Thyroid gland (tissue), 4 donors: ENCODE results near the gene ACBD6. TPM values are rescaled to one million over a fixed set of nuclear protein-coding genes. Genes with fewer than 3 reads are reported as not detected.

Source experiments
- DNase-seq, 2 donors: peaks; one replicate each; pipeline ENCODE4 v3.0.0-alpha.2; 2019
- H3K27ac ChIP-seq, 3 donors: fragments of 200-600 bp; sonication (generic); 1 replicate in 2 of 3; 2 replicates in 1 of 3; pipeline ENCODE4 v1.5.1; 2016 to 2019; ENCODE audit warnings: mild to moderate bottlenecking in 1 of 3, moderate library complexity in 1 of 3
- H3K27me3 ChIP-seq: fragments of 200-600 bp; sonication (generic); one replicate; pipeline ENCODE4 v1.5.1; 2019
- H3K36me3 ChIP-seq, 2 donors: fragments of 200-600 bp; sonication (generic); one replicate each; pipeline ENCODE4 v1.5.1; 2016 to 2019
- H3K4me1 ChIP-seq, 2 donors: fragments of 200-600 bp; sonication (generic); one replicate each; pipeline ENCODE4 v1.5.1; 2017 to 2019
- H3K4me3 ChIP-seq, 3 donors: fragments of 200-600 bp; sonication (generic); replicated peaks in 1 of 3; 1 replicate in 2 of 3; 2 replicates in 1 of 3; pipeline ENCODE4 v1.5.1; 2016; ENCODE audit warnings: mild to moderate bottlenecking in 1 of 3
- H3K9me3 ChIP-seq: fragments of 200-600 bp; sonication (generic); one replicate; pipeline ENCODE4 v1.5.1; 2017
- POLR2A ChIP-seq, 2 donors: fragments of 450-650 bp; IDR thresholded peaks; one replicate each; pipeline ENCODE4 v1.6.1; 2017; ENCODE audit warnings: antibody characterized with exemption in 2 of 2, mild to moderate bottlenecking in 2 of 2, moderate library complexity in 1 of 2
- WGBS, 2 donors: methylation state at CpG; one replicate each; pipeline ENCODE4 v1.1.5; 2017; 5-methylcytosine and 5-hydroxymethylcytosine counted together
- intact Hi-C: fragments of 100-400 bp; cut with DNase I; formaldehyde crosslinking; loops from one replicate; pipeline ENCODE4 v1.15.1; 2023
- total RNA-seq, 4 donors: library from RNA; depleted of rRNA; stranded (reverse); fragments of >200 nt; gene quantifications; one replicate each; pipeline ENCODE4 v1.2.3, GENCODE V29; 2016
- TF ChIP-seq, protein P1 (sequence below), 6 experiments: fragments of 200-600 bp in 3 of 6; fragments of 450-650 bp in 3 of 6; sonication (generic) in 3 of 6; IDR thresholded peaks; one replicate each; pipeline ENCODE4 v1.5.1; 2016 to 2019; ENCODE audit warnings: antibody characterized with exemption in 6 of 6, mild to moderate bottlenecking in 2 of 6, inconsistent platforms in 1 of 6, moderate library complexity in 1 of 6

Gene ACBD6
- total RNA-seq, 4 donors from 2014 or later: 52.6 to 66.5 (median 57.2) TPM

DNA sequence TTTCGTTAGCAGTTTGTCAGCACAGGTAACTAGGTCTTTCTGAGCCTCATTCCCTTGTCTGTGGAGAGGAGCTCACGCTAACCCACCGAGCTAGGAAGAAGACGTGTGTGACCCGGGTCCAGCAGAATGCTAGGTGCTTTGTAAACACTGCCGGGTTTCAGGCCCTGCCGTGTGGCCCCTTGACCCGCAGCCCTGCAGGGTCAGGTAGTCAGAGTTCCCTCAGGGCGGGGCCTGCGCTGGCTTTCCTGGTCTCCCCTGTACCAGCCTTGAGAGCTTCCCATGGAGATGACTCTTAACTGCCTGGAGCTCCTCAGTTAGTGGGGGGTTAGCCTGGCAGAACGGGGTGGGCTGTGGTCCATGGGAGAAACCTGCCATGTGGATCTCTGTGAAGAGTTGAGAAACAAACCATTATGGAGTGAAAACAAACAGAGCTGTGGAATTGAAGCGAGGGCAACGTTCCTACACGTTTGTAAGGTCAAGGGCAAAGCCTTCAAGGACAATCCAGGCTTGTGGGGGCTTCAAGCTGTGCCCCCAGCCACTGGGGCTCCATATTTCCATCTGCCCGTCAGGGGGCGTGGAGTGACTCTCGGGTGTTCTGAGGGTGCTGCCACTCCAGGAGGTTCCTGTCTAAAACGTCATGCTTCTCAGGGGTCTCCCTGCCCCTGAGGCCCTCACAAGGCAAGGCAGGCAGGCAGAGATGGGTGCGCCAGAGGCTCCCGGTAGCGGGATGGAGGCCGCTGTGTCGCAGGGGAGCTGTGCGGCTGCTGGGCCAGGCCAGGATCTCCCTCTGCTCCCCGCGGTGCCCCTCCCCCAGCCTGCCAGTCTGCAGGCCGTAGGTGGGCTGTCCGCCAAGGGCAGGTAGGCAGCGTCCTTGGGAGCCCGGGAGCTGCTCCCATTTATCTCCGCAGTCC, 248.5 kb downstream of the ACBD6 start:
- Histone ChIP-seq H3K36me3 (no peaks in the 10 kb centered on the region), H3K27ac (no peak overlapping the region), H3K9me3 (no peaks in the 10 kb centered on the region), H3K4me3 (no peak overlapping the region), H3K4me1 (no peaks in the 10 kb centered on the region), H3K27me3 (no peaks in the 10 kb centered on the region)
- intact Hi-C loops: loop anchor here (10.0 kb wide), 1 partner anchor 221 kb away; no protein-coding TSS in a partner anchor
- DNase-seq: no peak
- no peak for TF ChIP-seq POLR2A (IDR thresholded peaks at IDR 0.05)
- TF ChIP-seq, protein P1, sequence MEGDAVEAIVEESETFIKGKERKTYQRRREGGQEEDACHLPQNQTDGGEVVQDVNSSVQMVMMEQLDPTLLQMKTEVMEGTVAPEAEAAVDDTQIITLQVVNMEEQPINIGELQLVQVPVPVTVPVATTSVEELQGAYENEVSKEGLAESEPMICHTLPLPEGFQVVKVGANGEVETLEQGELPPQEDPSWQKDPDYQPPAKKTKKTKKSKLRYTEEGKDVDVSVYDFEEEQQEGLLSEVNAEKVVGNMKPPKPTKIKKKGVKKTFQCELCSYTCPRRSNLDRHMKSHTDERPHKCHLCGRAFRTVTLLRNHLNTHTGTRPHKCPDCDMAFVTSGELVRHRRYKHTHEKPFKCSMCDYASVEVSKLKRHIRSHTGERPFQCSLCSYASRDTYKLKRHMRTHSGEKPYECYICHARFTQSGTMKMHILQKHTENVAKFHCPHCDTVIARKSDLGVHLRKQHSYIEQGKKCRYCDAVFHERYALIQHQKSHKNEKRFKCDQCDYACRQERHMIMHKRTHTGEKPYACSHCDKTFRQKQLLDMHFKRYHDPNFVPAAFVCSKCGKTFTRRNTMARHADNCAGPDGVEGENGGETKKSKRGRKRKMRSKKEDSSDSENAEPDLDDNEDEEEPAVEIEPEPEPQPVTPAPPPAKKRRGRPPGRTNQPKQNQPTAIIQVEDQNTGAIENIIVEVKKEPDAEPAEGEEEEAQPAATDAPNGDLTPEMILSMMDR (IDR thresholded peaks at IDR 0.05): no peak
- WGBS, 2 donors: 69 to 71% methylated on average over 18 to 20 of the region's 31 CpGs

DNA sequence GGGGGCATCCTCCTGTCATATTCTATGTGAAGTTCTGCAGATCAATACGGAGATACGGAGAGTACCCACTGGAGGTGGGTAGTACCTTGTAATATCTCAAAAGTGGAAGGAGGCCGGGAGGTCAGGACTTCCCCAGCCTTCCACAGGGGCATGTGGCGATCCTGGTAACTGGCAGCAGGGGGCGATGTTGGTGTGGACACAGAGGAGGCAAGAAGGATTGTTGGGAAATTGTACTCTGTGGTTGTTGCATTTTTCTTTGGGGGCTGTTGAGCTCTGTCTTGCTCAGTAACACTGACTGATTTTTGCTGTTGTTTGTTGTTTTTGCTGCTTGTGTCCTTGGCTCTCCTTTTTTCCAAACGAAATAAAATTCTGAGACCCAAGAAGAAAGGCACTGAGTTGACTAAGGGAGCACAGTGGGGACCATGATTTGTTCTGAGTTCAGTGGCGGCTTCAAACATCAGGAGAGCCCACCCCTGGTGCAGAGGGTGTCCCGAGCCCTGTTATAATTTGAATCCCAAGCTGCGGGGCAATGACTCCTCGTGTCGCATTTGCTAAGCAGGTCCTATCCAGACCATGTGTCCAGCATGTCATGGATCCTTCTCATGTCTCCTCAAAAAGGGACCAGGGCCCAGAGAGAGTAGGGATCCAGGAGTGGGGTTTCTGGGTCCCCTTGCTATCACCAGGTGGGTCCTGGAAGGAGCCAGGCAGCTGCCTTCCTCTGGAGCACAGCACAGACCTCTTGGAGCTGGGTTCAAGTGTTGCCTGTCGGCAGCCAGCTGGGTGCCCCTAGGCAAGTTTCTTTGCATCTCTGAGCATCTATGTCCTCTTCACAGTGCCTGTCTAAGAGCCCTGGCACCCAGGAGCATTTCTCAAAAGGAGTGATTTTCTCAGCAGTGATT, 249.5 kb downstream of the ACBD6 start:
- peak; percentile 48 to 60 for DNase-seq
- Histone ChIP-seq H3K4me1 (no peaks in the 10 kb centered on the region), H3K4me3 (no peak overlapping the region), H3K9me3 (no peaks in the 10 kb centered on the region), H3K27me3 (no peaks in the 10 kb centered on the region), H3K36me3 (no peaks in the 10 kb centered on the region), H3K27ac (no peak overlapping the region)
- intact Hi-C loops: loop anchor here (10.0 kb wide), 1 partner anchor 222 kb away; no protein-coding TSS in a partner anchor
- WGBS, 2 donors: 73 to 79% methylated on average over 12 of the region's 12 CpGs
- no peak for TF ChIP-seq POLR2A (IDR thresholded peaks at IDR 0.05)
- TF ChIP-seq, protein P1 (IDR thresholded peaks at IDR 0.05): peak in 4 of 6 experiments; percentile 40 to 65 (median 58)

DNA sequence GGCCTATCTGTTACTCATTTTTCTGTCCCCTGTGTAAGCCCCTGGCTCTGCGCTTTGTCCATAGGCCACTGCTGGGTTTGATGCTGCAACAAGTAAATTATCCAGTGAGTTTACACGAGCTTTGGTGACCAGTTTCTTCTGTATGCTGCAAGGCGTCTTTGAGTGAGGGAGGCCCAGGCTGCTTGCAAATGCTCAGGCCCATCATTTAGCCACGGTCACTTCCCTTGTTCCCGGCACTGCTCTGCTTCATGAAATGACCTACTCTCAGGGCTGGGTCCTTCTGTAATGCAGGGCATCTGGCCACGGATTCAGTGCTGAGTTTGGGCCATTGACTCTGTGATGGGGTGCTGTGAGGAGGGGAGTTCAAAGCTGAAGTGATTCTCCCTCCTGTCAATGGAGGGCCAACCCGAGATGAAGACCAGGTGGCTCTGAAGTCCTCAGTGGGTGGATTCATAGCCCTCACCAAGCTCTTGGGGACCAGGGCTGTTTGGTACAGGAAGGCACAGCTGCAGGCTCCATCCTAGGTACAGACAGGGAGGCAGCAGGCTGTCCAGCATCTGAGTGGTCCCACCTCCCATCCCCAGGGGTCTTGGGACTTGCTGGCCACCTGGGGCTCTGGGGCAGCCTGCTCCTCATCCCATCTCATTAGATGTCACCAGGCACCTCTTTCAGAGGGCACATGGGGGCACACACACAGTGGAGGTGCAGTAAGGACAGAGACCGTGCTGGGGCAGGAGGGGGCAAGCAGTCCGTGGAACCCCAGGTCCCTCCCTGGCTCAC, 250.7 kb downstream of the ACBD6 start:
- no peaks in the 10 kb centered on the region for H3K9me3 ChIP-seq
- intact Hi-C loops: loop anchor here (10.0 kb wide), 1 partner anchor 223 kb away; no protein-coding TSS in a partner anchor
- no peaks in the 10 kb centered on the region for H3K36me3 ChIP-seq
- no peak overlapping the region for H3K4me3 ChIP-seq
- 83 to 89% methylated on average over 9 of the region's 9 CpGs for WGBS, 2 donors
- TF ChIP-seq, protein P1 (IDR thresholded peaks at IDR 0.05): no peak
- no peak for TF ChIP-seq POLR2A (IDR thresholded peaks at IDR 0.05)
- no peak for DNase-seq
- H3K4me1 ChIP-seq: no peaks in the 10 kb centered on the region
- no peak overlapping the region for H3K27ac ChIP-seq
- no peaks in the 10 kb centered on the region for H3K27me3 ChIP-seq

DNA sequence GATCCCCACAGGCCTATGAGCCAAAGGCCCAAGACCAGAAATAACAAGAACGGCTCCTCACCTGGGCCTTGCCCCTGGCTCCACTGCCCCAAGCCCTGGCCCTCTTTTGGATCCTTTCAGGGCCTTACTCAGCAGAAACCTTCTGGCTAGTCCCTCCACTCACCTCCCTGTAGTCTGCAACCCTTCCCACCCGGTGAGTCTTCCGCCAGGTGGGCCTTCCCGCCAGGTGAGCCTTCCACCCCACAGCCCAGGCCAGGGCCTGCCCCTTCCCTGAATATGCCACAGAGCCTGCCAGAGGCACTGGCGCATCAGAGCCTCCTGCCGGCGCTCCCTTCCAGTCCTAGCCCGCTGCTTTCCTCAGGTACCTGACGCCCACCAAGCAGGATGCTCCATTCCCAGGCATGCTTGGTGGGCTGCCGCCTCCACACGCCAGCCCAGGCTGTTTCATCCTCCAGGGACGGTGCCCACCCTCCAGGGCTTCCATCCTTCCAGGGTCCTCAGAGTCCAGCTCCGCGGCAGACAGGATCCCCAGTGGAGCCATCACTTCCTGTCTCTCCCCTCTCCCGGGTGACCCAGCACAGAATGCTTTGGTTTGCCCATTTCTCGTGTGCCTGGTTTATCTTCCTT, 251.4 kb downstream of the ACBD6 start:
- Histone ChIP-seq H3K4me1 (no peaks in the 10 kb centered on the region), H3K27ac (no peak overlapping the region), H3K36me3 (no peaks in the 10 kb centered on the region), H3K9me3 (no peaks in the 10 kb centered on the region), H3K4me3 (no peak overlapping the region), H3K27me3 (no peaks in the 10 kb centered on the region)
- no peak for TF ChIP-seq POLR2A (IDR thresholded peaks at IDR 0.05)
- DNase-seq: no peak
- intact Hi-C loops: loop anchor here (10.0 kb wide), 1 partner anchor 224 kb away; no protein-coding TSS in a partner anchor
- WGBS, 2 donors: 78 to 82% methylated on average over 13 to 16 of the region's 16 CpGs
